CD4-positive, alpha-beta T cell (primary cell): ENCODE data around the gene SPEM3. TPM values are rescaled to one million over a fixed set of nuclear protein-coding genes. Genes with fewer than 3 reads are reported as not detected.

Experiments used
- ATAC-seq: fragments of 200-7000 bp; cut with Tn5 transposase; one replicate; pipeline ENCODE4 v1.10.0; 2022; ENCODE audit warnings: mild to moderate bottlenecking; ENCODE audit not compliant: poor library complexity
- CTCF ChIA-PET: fragments of 350-600 bp; sonication (Branson Sonifier 250); formaldehyde crosslinking; loops from one replicate; lab custom pipeline; 2021; ENCODE audit warnings: antibody characterized with exemption, inconsistent platforms; lab: Charles Lee
- POLR2A ChIA-PET: fragments of 350-600 bp; sonication (Branson Sonifier 250); formaldehyde crosslinking; loops from one replicate; lab custom pipeline; 2021; ENCODE audit warnings: antibody characterized with exemption, inconsistent platforms; lab: Charles Lee
- DNase-seq, 14 experiments: peaks; one replicate each; pipeline ENCODE4 v3.0.0-alpha.2; 2013 to 2020; ENCODE audit warnings: mixed read lengths in 2 of 14
- H3K27ac ChIP-seq, 2 donors: one replicate each; pipeline versions ENCODE4 v1.5.1 to v1.7.0; 2013; ENCODE audit warnings: low read length in 2 of 2, low read depth in 1 of 2, mild to moderate bottlenecking in 1 of 2
- H3K27me3 ChIP-seq, 2 experiments: 1 replicate in 1 of 2; 2 replicates in 1 of 2; pipeline versions ENCODE4 v1.6.1 to v1.7.0; 2013; ENCODE audit warnings: low read length in 2 of 2, control low read depth in 1 of 2, mild to moderate bottlenecking in 1 of 2, moderate library complexity in 1 of 2; ENCODE audit not compliant: insufficient read depth in 2 of 2, control insufficient read depth in 1 of 2
- H3K36me3 ChIP-seq: one replicate; pipeline ENCODE4 v1.6.1; 2013; ENCODE audit warnings: low read length, control low read depth; ENCODE audit not compliant: insufficient read depth
- H3K4me1 ChIP-seq: one replicate; pipeline ENCODE4 v1.6.1; 2013; ENCODE audit warnings: low read length, control low read depth; ENCODE audit not compliant: insufficient read depth
- H3K4me3 ChIP-seq: one replicate; pipeline ENCODE4 v1.5.1; 2013; ENCODE audit warnings: mild to moderate bottlenecking, low read length, moderate library complexity
- H3K9me3 ChIP-seq, 2 experiments: 1 replicate in 1 of 2; 2 replicates in 1 of 2; pipeline versions ENCODE4 v1.6.1 to v1.7.0; 2013; ENCODE audit warnings: low read length in 2 of 2, mild to moderate bottlenecking in 2 of 2, control low read depth in 1 of 2, moderate library complexity in 1 of 2; ENCODE audit not compliant: control insufficient read depth in 1 of 2, insufficient read depth in 1 of 2
- H3K27ac Mint-ChIP-seq: one replicate; pipeline ENCODE4 v1.8.0; 2020; ENCODE audit warnings: mixed read lengths
- H3K27me3 Mint-ChIP-seq: one replicate; pipeline ENCODE4 v1.8.0; 2021; ENCODE audit warnings: mixed read lengths
- H3K36me3 Mint-ChIP-seq: one replicate; pipeline ENCODE4 v1.8.0; 2021; ENCODE audit warnings: low read depth, mixed read lengths
- H3K4me1 Mint-ChIP-seq: one replicate; pipeline ENCODE4 v1.8.0; 2021; ENCODE audit warnings: low read depth, mixed read lengths
- H3K4me3 Mint-ChIP-seq: one replicate; pipeline ENCODE4 v1.8.0; 2020; ENCODE audit warnings: mild to moderate bottlenecking, mixed read lengths
- H3K9me3 Mint-ChIP-seq: one replicate; pipeline ENCODE4 v1.8.0; 2020; ENCODE audit warnings: mixed read lengths
- intact Hi-C, 2 experiments: fragments of 100-400 bp; cut with DNase I in 1 of 2; cut with micrococcal nuclease in 1 of 2; formaldehyde crosslinking; loops; one replicate each; pipeline versions ENCODE4 v1.15.1 to v1.9.0; 2023 to 2025; cut with DNase I, micrococcal nuclease
- total RNA-seq, 174 experiments: library from RNA in 2 of 174; stranded (reverse) in 2 of 174; gene quantifications; one replicate each; pipeline ENCODE4 v1.2.3 and lab custom pipeline; 2021 to 2026
- TF ChIP-seq, protein P1 (sequence below): fragments of 200-600 bp; IDR thresholded peaks from one replicate; pipeline ENCODE4 v1.8.0; 2022; ENCODE audit warnings: antibody characterized with exemption, mild to moderate bottlenecking

SPEM3 gene
- total RNA-seq, 2 experiments from 2014 or later: not detected

GRCh38 chr17:7398612-7399011, 30.0 kb upstream of the SPEM3 start:
- Mint-ChIP-seq H3K27me3 (no peaks in the 10 kb centered on the region), H3K4me3 (peak overlapping the region; percentile 38), H3K27ac (no peak overlapping the region), H3K36me3 (peaks cover 6% of the 10 kb centered on the region), H3K4me1 (peaks cover 28% of the 10 kb centered on the region), H3K9me3 (no peaks in the 10 kb centered on the region)
- Histone ChIP-seq H3K4me1 (peaks cover 17% of the 10 kb centered on the region), H3K27me3 (no peaks in the 10 kb centered on the region), H3K4me3 (no peak overlapping the region), H3K27ac (no peak overlapping the region), H3K9me3 (no peaks in the 10 kb centered on the region), H3K36me3 (no peaks in the 10 kb centered on the region)
- ATAC-seq: no peak
- intact Hi-C loops: loop anchor here in 1 of 2 experiments (5.0 kb wide), 1 partner anchor 89 kb away; no protein-coding TSS in a partner anchor
- CTCF ChIA-PET: interaction anchor here (1.1 kb wide), 1 partner anchor 13 kb away, joined by 3 read pairs; no protein-coding TSS in a partner anchor
- TF ChIP-seq, protein P1, sequence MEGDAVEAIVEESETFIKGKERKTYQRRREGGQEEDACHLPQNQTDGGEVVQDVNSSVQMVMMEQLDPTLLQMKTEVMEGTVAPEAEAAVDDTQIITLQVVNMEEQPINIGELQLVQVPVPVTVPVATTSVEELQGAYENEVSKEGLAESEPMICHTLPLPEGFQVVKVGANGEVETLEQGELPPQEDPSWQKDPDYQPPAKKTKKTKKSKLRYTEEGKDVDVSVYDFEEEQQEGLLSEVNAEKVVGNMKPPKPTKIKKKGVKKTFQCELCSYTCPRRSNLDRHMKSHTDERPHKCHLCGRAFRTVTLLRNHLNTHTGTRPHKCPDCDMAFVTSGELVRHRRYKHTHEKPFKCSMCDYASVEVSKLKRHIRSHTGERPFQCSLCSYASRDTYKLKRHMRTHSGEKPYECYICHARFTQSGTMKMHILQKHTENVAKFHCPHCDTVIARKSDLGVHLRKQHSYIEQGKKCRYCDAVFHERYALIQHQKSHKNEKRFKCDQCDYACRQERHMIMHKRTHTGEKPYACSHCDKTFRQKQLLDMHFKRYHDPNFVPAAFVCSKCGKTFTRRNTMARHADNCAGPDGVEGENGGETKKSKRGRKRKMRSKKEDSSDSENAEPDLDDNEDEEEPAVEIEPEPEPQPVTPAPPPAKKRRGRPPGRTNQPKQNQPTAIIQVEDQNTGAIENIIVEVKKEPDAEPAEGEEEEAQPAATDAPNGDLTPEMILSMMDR: no peak
- DNase-seq: no peak
- POLR2A ChIA-PET: interaction anchor here (2.0 kb wide), 1 partner anchor 15 kb away, joined by 9 read pairs; no protein-coding TSS in a partner anchor

DNA sequence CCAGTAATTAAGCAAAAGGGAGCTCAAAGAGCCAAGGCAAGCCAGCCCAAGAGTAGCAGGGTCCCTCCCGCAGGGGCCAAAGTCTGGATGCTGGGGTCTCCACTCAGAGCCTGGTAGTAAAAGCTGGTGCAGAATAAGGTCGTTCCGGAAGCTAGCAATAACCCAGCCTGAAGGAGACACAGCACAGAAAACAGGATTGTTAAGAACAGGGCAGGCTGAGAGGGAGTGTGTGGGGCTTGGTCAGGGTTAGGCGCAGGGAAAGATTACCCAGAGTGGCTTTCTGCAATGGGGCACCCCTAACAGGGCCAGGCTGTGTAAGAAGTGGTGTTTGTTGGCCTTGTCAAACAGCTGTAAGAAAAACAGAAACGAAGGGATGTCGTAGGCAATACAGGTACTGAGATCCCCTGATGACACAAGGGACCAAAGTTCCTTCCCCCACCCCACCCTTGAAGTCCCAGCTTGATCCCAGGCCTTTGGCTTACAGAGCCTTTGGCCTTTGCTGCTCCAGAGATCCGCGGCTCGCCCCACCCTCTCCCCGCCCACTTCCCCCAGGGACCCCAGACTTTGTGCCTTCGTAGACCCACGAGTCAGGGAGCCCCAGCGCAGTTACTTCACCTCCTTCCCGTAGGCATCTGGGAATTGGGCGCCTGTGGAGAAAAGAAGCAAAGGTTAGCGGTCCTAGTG, 25.5 kb upstream of the SPEM3 start:
- intact Hi-C loops: loop anchor here in 1 of 2 experiments (10.0 kb wide), 1 partner anchor 48 kb away; the partner anchor contains the start of genes KCTD11 and TMEM95
- CTCF ChIA-PET: interaction anchor here (1.3 to 2.6 kb wide), 5 partner anchors 9 to 107 kb away, joined by 3 to 18 read pairs (median 6); partner anchors contain the start of genes PLSCR3 and TMEM102
- H3K27ac Mint-ChIP-seq: peak overlapping the region; percentile 87

GRCh38 chr17:7403727-7403976, 25.0 kb upstream of the SPEM3 start:
- ChIA-PET CTCF (interaction anchor here (1.3 to 2.6 kb wide), 5 partner anchors 10 to 107 kb away, joined by 3 to 18 read pairs (median 6); partner anchors contain the start of genes PLSCR3 and TMEM102), POLR2A (interaction anchor here (0.8 to 2.9 kb wide), 21 partner anchors 8 to 368 kb away, joined by 3 to 37 read pairs (median 6); partner anchors contain the start of genes ACAP1, MPDU1, NEURL4 and PLSCR3)
- Histone ChIP-seq H3K9me3 (no peaks in the 10 kb centered on the region), H3K36me3 (no peaks in the 10 kb centered on the region), H3K27me3 (peaks cover 0 to 5% of the 10 kb centered on the region in 2 experiments), H3K4me3 (peak overlapping the region; percentile 77), H3K27ac (peak overlapping the region in 1 of 2 donors; percentile 36), H3K4me1 (peaks cover 31% of the 10 kb centered on the region)
- Mint-ChIP-seq H3K27ac (peak overlapping the region; percentile 87), H3K4me1 (peaks cover 28% of the 10 kb centered on the region), H3K36me3 (peaks cover 9% of the 10 kb centered on the region), H3K4me3 (peak overlapping the region; percentile 98), H3K27me3 (no peaks in the 10 kb centered on the region), H3K9me3 (no peaks in the 10 kb centered on the region)
- TF ChIP-seq, protein P1: no peak
- intact Hi-C loops: loop anchor here in 1 of 2 experiments (10.0 kb wide), 1 partner anchor 49 kb away; the partner anchor contains the start of genes KCTD11 and TMEM95
- DNase-seq (no peak), ATAC-seq (no peak)

More for the DNA sequence above, 25.5 kb upstream of the SPEM3 start:
- no peak for ATAC-seq
- TF ChIP-seq, protein P1: no peak
- Mint-ChIP-seq H3K9me3 (no peaks in the 10 kb centered on the region), H3K4me3 (peak overlapping the region; percentile 98), H3K4me1 (peaks cover 28% of the 10 kb centered on the region), H3K36me3 (peaks cover 9% of the 10 kb centered on the region), H3K27me3 (no peaks in the 10 kb centered on the region)
- Histone ChIP-seq H3K4me3 (peak overlapping the region; percentile 77), H3K36me3 (no peaks in the 10 kb centered on the region), H3K27ac (peak overlapping the region in 1 of 2 donors; percentile 36), H3K4me1 (peaks cover 29% of the 10 kb centered on the region), H3K9me3 (no peaks in the 10 kb centered on the region), H3K27me3 (peaks cover 0 to 5% of the 10 kb centered on the region in 2 experiments)
- peak in 6 of 14 experiments; percentile 14 to 54 (median 26) for DNase-seq
- POLR2A ChIA-PET: interaction anchor here (0.9 to 2.9 kb wide), 16 partner anchors 8 to 357 kb away, joined by 3 to 37 read pairs (median 7); partner anchors contain the start of genes ACAP1, NEURL4, PLSCR3 and POLR2A
